Measurements from ENCODE around the gene TPPP.

TPPP gene

GRCh38 chr5:622946-623522, 70.1 kb downstream of the TPPP start:
- TF ChIP-seq CTCF (conservative IDR thresholded peaks at IDR 0.05; ENCODE audit: low read depth), result no peak
- ChIA-PET CTCF (no interaction called here), POLR2A (ENCODE audit: low non-redundant PET) (no interaction called here)
- no peak for DNase-seq (ENCODE audit: low spot score)
- H3K27ac ChIP-seq, result no peak overlapping the region

- TF ChIP-seq CTCF (conservative IDR thresholded peaks at IDR 0.05; ENCODE audit: low read depth), result no peak
Measured at GRCh38 chr5:622359-622758, 70.8 kb downstream of the TPPP start.

GRCh38 chr5:621341-621761, 71.8 kb downstream of the TPPP start:
- DNase-seq (ENCODE audit: low spot score), result no peak
- CTCF ChIA-PET, result no interaction called here
- H3K27ac ChIP-seq, result no peak overlapping the region
- TF ChIP-seq CTCF (conservative IDR thresholded peaks at IDR 0.05; ENCODE audit: low read depth), result no peak
- POLR2A ChIA-PET (ENCODE audit: low non-redundant PET), result no interaction called here

More at GRCh38 chr5:622359-622758, 70.8 kb downstream of the TPPP start:
- no peak overlapping the region for H3K27ac ChIP-seq
- ChIA-PET POLR2A (ENCODE audit: low non-redundant PET) (no interaction called here), CTCF (no interaction called here)
- no peak for DNase-seq (ENCODE audit: low spot score)

GRCh38 chr5:620586-621180, 72.5 kb downstream of the TPPP start:
- no peak overlapping the region for H3K27ac ChIP-seq
- CTCF ChIA-PET, result no interaction called here
- POLR2A ChIA-PET (ENCODE audit: low non-redundant PET), result no interaction called here
- TF ChIP-seq CTCF (conservative IDR thresholded peaks at IDR 0.05; ENCODE audit: low read depth), result no peak
- DNase-seq (ENCODE audit: low spot score), result no peak

GRCh38 chr5:620152-620551, 73.0 kb downstream of the TPPP start:
- no peak for DNase-seq (ENCODE audit: low spot score)
- ChIA-PET CTCF (no interaction called here), POLR2A (ENCODE audit: low non-redundant PET) (no interaction called here)
- no peak for TF ChIP-seq CTCF (conservative IDR thresholded peaks at IDR 0.05; ENCODE audit: low read depth)
- H3K27ac ChIP-seq, result no peak overlapping the region

- no peak for TF ChIP-seq CTCF (conservative IDR thresholded peaks at IDR 0.05; ENCODE audit: low read depth)
- ChIA-PET CTCF (no interaction called here), POLR2A (ENCODE audit: low non-redundant PET) (interaction anchor here (0.7 kb wide), 1 partner anchor 27 kb away, joined by 3 read pairs; no protein-coding TSS in a partner anchor)
- no peak for DNase-seq (ENCODE audit: low spot score)
- no peak overlapping the region for H3K27ac ChIP-seq
Measured at GRCh38 chr5:619444-619843, 73.7 kb downstream of the TPPP start.

All from RWPE1 (cell line).